Ovary (tissue), 3 donors: ENCODE measurements around the gene TLR6.

ENCODE experiments used
- CTCF ChIP-seq, 3 donors: fragments of 450-650 bp in 2 of 3; fragments of 200-600 bp in 1 of 3; IDR thresholded peaks; one replicate each; pipeline versions ENCODE4 v1.5.1 to v1.8.0; 2016 to 2022; ENCODE audit warnings: antibody characterized with exemption in 3 of 3, mild to moderate bottlenecking in 1 of 3
- POLR2A ChIP-seq: fragments of 450-650 bp; IDR thresholded peaks from one replicate; pipeline ENCODE4 v1.6.1; 2017; ENCODE audit warnings: antibody characterized with exemption, mild to moderate bottlenecking, moderate library complexity
- donor health status: DM: no; HTN: no; CAD: no.

GRCh38 chr4:38832206-38832605, 24.4 kb downstream of the TLR6 start:
- TF ChIP-seq CTCF (IDR thresholded peaks at IDR 0.05) (no peak), POLR2A (no peak)
